GM12801 (cell line): Measurements from ENCODE around the gene SESN2.

Experiments
- TF ChIP-seq, protein P1 (sequence below): IDR thresholded peaks from one replicate; pipeline ENCODE4 v1.5.1; 2011; ENCODE audit warnings: control low read depth; ENCODE audit not compliant: insufficient read length; ENCODE audit errors: extremely low read depth

The SESN2 gene

DNA sequence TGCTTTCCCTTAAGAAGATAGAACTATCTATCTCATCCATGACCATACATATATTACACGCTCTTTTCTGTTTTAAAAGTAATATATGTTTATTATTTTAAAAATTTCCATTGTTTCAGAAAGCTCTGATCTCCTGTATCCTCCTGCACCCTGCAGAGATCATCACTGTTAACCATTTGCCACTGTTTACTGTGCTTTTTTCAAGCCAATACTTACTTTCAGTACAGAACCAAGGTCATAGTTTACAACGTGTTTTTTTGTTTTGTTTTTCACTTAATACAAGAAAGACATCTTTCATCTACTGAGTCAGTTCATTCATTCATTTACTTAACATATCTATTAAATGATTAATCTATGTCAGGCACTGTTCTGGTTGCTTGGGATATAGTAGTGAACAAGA, 10.2 kb downstream of the SESN2 start:
- TF ChIP-seq, protein P1, sequence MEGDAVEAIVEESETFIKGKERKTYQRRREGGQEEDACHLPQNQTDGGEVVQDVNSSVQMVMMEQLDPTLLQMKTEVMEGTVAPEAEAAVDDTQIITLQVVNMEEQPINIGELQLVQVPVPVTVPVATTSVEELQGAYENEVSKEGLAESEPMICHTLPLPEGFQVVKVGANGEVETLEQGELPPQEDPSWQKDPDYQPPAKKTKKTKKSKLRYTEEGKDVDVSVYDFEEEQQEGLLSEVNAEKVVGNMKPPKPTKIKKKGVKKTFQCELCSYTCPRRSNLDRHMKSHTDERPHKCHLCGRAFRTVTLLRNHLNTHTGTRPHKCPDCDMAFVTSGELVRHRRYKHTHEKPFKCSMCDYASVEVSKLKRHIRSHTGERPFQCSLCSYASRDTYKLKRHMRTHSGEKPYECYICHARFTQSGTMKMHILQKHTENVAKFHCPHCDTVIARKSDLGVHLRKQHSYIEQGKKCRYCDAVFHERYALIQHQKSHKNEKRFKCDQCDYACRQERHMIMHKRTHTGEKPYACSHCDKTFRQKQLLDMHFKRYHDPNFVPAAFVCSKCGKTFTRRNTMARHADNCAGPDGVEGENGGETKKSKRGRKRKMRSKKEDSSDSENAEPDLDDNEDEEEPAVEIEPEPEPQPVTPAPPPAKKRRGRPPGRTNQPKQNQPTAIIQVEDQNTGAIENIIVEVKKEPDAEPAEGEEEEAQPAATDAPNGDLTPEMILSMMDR, result no peak

GRCh38 chr1:28272215-28272852, 13.0 kb downstream of the SESN2 start:
- TF ChIP-seq, protein P1, result no peak

- TF ChIP-seq, protein P1, result no peak
Measured at GRCh38 chr1:28273216-28273860, 14.0 kb downstream of the SESN2 start.

GRCh38 chr1:28278763-28279162, 19.4 kb downstream of the SESN2 start:
- TF ChIP-seq, protein P1, result no peak

- TF ChIP-seq, protein P1, result no peak
Measured at GRCh38 chr1:28279721-28280120, 20.4 kb downstream of the SESN2 start.

GRCh38 chr1:28280501-28280900, 21.2 kb downstream of the SESN2 start:
- TF ChIP-seq, protein P1, result no peak

DNA sequence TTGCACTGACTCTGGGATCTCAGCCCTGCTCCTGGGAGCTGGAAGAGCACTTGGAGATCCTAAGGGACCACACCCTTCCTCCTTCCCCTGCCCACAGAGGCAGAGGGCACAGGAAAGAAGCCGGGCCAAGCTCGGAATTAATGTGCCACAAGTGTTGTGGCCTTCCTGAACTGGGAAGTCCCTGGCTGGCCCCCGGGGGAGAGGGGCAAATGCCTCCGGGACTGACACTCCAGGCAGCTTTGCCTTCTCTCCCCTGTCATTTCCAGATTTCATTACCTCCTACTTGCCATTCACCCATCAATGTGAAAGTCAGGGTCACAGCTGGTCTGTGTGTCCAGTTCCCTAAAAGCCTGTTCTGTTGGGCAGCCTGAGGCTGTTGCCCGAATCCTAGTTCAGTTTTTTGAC, 21.7 kb downstream of the SESN2 start:
- TF ChIP-seq, protein P1, result no peak
